PFSK-1 (cell line): ENCODE measurements around the gene PPM1L.

Source experiments
- FOXP2 ChIP-seq: optimal IDR thresholded peaks from 2 replicates; pipeline ENCODE3; 2011; ENCODE audit warnings: borderline replicate concordance, control low read depth, inconsistent platforms; ENCODE audit not compliant: insufficient read depth; ENCODE audit errors: extremely low read length, extremely low read depth
- POLR2AphosphoS5 ChIP-seq: IDR thresholded peaks from 2 replicates; pipeline ENCODE4 v1.6.1; 2012; ENCODE audit warnings: low read depth, mild to moderate bottlenecking, control low read depth, low read length, moderate library complexity
- SIN3A ChIP-seq: IDR thresholded peaks from 2 replicates; pipeline ENCODE4 v1.6.1; 2012; ENCODE audit warnings: mild to moderate bottlenecking, low read length, moderate library complexity, borderline replicate concordance; ENCODE audit not compliant: insufficient read depth
- TAF1 ChIP-seq: IDR thresholded peaks from 2 replicates; pipeline ENCODE4 v1.6.1; 2012; ENCODE audit warnings: low read length, control low read depth, borderline replicate concordance; ENCODE audit not compliant: insufficient read depth
- TF ChIP-seq, protein P1 (sequence below), 2 experiments: IDR thresholded peaks; 2 replicates each; pipeline versions ENCODE4 v1.6.1 to v1.8.0; 2011 to 2012; ENCODE audit warnings: low read depth in 2 of 2, low read length in 2 of 2, control low read depth in 1 of 2, inconsistent platforms in 1 of 2, mild to moderate bottlenecking in 1 of 2, moderate library complexity in 1 of 2; ENCODE audit not compliant: insufficient read depth in 1 of 2

The PPM1L gene

DNA sequence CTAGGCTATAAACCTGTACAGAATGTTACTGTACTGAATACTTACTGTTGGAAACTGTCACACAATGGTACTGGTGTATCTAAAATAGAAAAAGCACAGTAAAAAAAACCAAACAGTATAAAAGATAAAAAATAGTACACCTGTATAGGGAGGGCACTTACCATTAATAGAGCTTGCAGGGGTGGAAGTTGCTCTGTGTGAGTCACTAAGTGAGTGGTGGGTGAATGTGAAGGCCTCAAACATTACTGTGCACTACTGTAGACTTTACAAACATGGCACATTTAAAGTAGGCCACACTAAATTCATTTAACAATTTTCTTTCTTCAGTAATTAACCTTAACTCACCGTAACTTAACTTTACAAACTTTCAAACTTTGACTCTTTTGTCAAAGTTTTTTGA is 327.1 kb downstream of the PPM1L start:
- TF ChIP-seq POLR2AphosphoS5 (no peak), SIN3A (no peak), TAF1 (no peak), FOXP2 (no peak)
- TF ChIP-seq, protein P1, sequence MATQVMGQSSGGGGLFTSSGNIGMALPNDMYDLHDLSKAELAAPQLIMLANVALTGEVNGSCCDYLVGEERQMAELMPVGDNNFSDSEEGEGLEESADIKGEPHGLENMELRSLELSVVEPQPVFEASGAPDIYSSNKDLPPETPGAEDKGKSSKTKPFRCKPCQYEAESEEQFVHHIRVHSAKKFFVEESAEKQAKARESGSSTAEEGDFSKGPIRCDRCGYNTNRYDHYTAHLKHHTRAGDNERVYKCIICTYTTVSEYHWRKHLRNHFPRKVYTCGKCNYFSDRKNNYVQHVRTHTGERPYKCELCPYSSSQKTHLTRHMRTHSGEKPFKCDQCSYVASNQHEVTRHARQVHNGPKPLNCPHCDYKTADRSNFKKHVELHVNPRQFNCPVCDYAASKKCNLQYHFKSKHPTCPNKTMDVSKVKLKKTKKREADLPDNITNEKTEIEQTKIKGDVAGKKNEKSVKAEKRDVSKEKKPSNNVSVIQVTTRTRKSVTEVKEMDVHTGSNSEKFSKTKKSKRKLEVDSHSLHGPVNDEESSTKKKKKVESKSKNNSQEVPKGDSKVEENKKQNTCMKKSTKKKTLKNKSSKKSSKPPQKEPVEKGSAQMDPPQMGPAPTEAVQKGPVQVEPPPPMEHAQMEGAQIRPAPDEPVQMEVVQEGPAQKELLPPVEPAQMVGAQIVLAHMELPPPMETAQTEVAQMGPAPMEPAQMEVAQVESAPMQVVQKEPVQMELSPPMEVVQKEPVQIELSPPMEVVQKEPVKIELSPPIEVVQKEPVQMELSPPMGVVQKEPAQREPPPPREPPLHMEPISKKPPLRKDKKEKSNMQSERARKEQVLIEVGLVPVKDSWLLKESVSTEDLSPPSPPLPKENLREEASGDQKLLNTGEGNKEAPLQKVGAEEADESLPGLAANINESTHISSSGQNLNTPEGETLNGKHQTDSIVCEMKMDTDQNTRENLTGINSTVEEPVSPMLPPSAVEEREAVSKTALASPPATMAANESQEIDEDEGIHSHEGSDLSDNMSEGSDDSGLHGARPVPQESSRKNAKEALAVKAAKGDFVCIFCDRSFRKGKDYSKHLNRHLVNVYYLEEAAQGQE (IDR thresholded peaks at IDR 0.05; ENCODE audit: insufficient read depth in 1 of 2, low read depth in 2 of 2, low read length in 2 of 2), result no peak

DNA sequence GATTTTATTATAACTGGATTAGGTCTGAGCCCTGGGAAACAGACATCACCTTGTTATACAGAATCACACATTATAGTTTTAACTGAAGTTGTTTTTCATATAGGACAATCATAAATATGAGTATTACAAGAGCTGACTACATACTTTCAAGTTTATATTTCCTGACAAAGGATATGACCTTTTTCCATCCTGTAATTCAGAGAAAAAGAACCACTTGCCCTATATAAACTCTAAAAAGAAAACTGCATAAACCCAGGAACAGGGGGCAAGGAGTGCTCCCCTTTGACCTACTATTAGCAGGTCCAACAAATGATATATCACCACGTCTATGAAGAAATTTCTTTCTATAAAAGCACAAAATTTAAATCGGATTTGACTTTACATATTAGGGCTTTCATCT is 328.2 kb downstream of the PPM1L start:
- TF ChIP-seq POLR2AphosphoS5 (no peak), SIN3A (no peak), TAF1 (no peak)
- TF ChIP-seq, protein P1 (IDR thresholded peaks at IDR 0.05; ENCODE audit: insufficient read depth in 1 of 2, low read depth in 2 of 2, low read length in 2 of 2), result no peak

DNA sequence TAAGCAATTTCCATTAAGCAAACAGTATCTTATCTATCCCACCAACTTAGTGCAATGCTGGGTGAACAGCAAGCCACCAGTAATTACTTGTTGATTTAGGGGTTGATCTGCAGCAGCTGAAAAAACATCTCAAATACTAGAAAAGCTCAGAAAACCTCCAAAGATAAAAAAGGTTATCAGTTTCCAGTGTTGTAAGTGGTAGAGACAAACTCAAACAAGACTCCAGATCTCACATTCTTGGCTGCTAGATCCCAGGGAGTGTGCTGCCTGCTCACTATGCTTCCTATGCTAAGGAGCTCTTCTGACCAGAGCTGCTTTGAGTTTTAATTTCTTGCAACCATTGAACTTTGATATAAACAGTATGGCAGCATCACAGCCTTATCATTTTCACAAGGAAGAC is 337.9 kb downstream of the PPM1L start:
- TF ChIP-seq, protein P1 (IDR thresholded peaks at IDR 0.05; ENCODE audit: insufficient read depth in 1 of 2, low read depth in 2 of 2, low read length in 2 of 2), result no peak
- TF ChIP-seq FOXP2, result no peak
- no peak for TF ChIP-seq SIN3A
- TF ChIP-seq POLR2AphosphoS5, result no peak
- no peak for TF ChIP-seq TAF1

DNA sequence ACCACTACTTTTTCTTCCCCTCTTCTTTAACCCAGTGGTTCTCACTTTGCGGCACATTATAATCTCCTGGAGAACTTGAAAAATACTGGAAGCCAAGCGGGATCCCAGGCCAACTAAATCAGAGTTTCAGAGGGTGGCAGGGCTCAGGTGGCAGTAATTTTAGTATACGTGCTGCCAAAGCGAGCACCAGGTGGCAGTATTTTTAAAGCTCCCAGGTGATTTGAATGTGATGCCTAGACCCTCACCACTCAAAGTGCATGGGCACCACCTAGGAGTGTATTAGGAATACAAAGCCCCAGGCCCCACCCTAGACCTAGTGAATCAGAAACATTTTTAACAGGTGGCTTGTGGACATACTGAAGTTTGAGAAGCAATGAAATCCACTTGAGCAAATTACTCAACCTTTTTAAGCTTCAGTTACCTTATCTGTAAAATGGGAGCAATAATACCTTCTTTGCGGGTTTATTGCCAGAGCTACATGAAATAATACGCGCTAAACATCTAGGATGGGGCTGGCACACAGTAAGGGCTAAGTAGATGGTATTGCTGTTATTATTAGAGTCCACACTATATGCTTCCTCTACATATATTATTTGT is 340.8 kb downstream of the PPM1L start:
- TF ChIP-seq FOXP2, result no peak

DNA sequence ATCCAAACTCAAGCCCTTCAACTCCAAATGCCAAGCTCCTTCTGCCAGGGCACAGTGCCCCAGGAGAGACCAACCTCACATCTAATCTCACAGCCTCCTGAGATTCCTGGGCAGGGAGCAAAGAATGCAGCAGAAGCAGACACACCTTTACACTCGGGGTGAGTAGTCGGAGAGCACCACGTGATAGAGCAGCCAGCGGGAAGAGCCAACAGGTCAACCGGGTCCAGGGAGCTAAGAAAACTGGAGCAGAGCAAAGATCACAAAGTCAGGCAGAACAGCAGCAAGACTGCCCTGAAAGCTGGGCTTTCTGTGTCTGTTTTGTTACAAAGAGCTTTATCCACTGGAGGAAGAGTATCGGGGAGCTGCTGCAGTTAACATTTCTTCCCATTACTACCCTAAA is 345.0 kb downstream of the PPM1L start:
- TF ChIP-seq, protein P1 (IDR thresholded peaks at IDR 0.05; ENCODE audit: insufficient read depth in 1 of 2, low read depth in 2 of 2, low read length in 2 of 2), result no peak
- TF ChIP-seq FOXP2 (no peak), SIN3A (no peak), POLR2AphosphoS5 (no peak), TAF1 (no peak)

DNA sequence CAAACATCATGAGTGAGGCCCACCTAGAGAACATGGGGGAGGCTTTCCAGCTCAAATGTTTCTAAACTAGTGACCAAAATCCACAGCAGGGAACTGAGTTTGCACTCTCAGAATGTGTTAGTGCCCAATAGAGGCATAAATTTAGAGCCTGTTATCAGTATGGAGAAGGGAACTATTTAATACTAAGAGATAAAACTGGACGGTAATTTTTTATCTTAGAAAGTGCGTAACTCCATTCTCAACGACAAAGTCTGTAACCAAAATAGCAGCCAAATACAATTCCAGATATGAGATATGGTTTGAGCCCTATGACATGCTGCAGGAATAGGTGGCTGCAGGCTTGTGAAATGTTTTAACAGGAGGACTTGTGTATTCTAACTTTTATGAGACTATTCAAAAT is 345.6 kb downstream of the PPM1L start:
- TF ChIP-seq SIN3A (no peak), TAF1 (no peak)
